HFFc6 (cell line): ENCODE measurements around the gene EIF5A. TPM values are rescaled to one million over a fixed set of nuclear protein-coding genes. Genes with fewer than 3 reads are reported as not detected.

Source experiments
- DNase-seq: peaks from one replicate; pipeline ENCODE4 v3.0.0-alpha.2; 2018
- H3K27ac Mint-ChIP-seq: 2 replicates; pipeline ENCODE4 v1.8.0; 2020; ENCODE audit warnings: mild to moderate bottlenecking, mixed read lengths
- H3K27me3 Mint-ChIP-seq: 2 replicates; pipeline ENCODE4 v1.8.0; 2021; ENCODE audit warnings: mild to moderate bottlenecking, moderate library complexity, mixed read lengths; ENCODE audit not compliant: insufficient read depth
- H3K36me3 Mint-ChIP-seq: 2 replicates; pipeline ENCODE4 v1.8.0; 2021; ENCODE audit warnings: low read depth, mixed read lengths
- H3K4me1 Mint-ChIP-seq: 2 replicates; pipeline ENCODE4 v1.8.0; 2020; ENCODE audit warnings: low read depth, mixed read lengths
- H3K4me3 Mint-ChIP-seq: 2 replicates; pipeline ENCODE4 v1.8.0; 2020; ENCODE audit warnings: mild to moderate bottlenecking, moderate library complexity, mixed read lengths
- H3K9me3 Mint-ChIP-seq: 2 replicates; pipeline ENCODE4 v1.8.0; 2020; ENCODE audit warnings: mild to moderate bottlenecking, mixed read lengths
- CTCF ChIP-seq: fragments of 200-600 bp; sonication (generic); IDR thresholded peaks from 2 replicates; pipeline ENCODE4 v1.5.0; 2021; ENCODE audit warnings: antibody characterized with exemption, mild to moderate bottlenecking
- total RNA-seq, 6 experiments: library from RNA; stranded (reverse); fragmentation: NEBNext Ultra II Directional; extraction: Animal tissue kit (Norgen Biotek cat#: 25700); gene quantifications; 2 replicates in 1 of 6; 3 replicates in 5 of 6; pipeline ENCODE4 v1.2.3, GENCODE V29; 2021

The EIF5A gene
- total RNA-seq, 6 experiments from 2014 or later, result 1,011 to 1,116 (median 1,072) TPM

- Mint-ChIP-seq H3K4me3 (no peak overlapping the region), H3K36me3 (no peaks in the 10 kb centered on the region), H3K9me3 (no peaks in the 10 kb centered on the region), H3K4me1 (no peaks in the 10 kb centered on the region), H3K27ac (no peak overlapping the region), H3K27me3 (peaks cover 66% of the 10 kb centered on the region)
- DNase-seq, result no peak
- TF ChIP-seq CTCF, result no peak
Measured at GRCh38 chr17:7290685-7291084, 16.7 kb upstream of the EIF5A start.

- Mint-ChIP-seq H3K27me3 (peaks cover 61% of the 10 kb centered on the region), H3K36me3 (no peaks in the 10 kb centered on the region), H3K4me3 (no peak overlapping the region), H3K4me1 (peaks cover 11% of the 10 kb centered on the region), H3K9me3 (no peaks in the 10 kb centered on the region), H3K27ac (no peak overlapping the region)
- no peak for DNase-seq
- no peak for TF ChIP-seq CTCF
Measured at GRCh38 chr17:7292194-7292593, 15.2 kb upstream of the EIF5A start.

GRCh38 chr17:7292729-7293128, 14.7 kb upstream of the EIF5A start:
- Mint-ChIP-seq H3K4me3 (no peak overlapping the region), H3K36me3 (no peaks in the 10 kb centered on the region), H3K27me3 (peaks cover 55% of the 10 kb centered on the region), H3K9me3 (no peaks in the 10 kb centered on the region), H3K27ac (no peak overlapping the region), H3K4me1 (peaks cover 11% of the 10 kb centered on the region)
- DNase-seq, result no peak
- TF ChIP-seq CTCF, result no peak

GRCh38 chr17:7293159-7293558, 14.3 kb upstream of the EIF5A start:
- no peak for TF ChIP-seq CTCF
- Mint-ChIP-seq H3K9me3 (no peaks in the 10 kb centered on the region), H3K27ac (no peak overlapping the region), H3K36me3 (no peaks in the 10 kb centered on the region), H3K4me3 (no peak overlapping the region), H3K27me3 (peaks cover 51% of the 10 kb centered on the region), H3K4me1 (peaks cover 11% of the 10 kb centered on the region)
- DNase-seq, result no peak

- no peak overlapping the region for H3K4me3 Mint-ChIP-seq
- no peak for DNase-seq
- H3K27ac Mint-ChIP-seq, result no peak overlapping the region
- peaks cover 47% of the 10 kb centered on the region for H3K27me3 Mint-ChIP-seq
- no peaks in the 10 kb centered on the region for H3K9me3 Mint-ChIP-seq
- H3K4me1 Mint-ChIP-seq, result peaks cover 11% of the 10 kb centered on the region
- H3K36me3 Mint-ChIP-seq, result no peaks in the 10 kb centered on the region
- no peak for TF ChIP-seq CTCF
Measured at GRCh38 chr17:7293816-7294613, 13.4 kb upstream of the EIF5A start.
